Measurements from ENCODE around the gene ENOX1.

The ENOX1 gene

GRCh38 chr13:43267916-43268315 is 518.9 kb downstream of the ENOX1 start:
- no peak for DNase-seq (ENCODE audit: low read depth)
- TF ChIP-seq CTCF (conservative IDR thresholded peaks at IDR 0.05; ENCODE audit: control insufficient read depth, insufficient read depth, low read depth, low read length): no peak
- no peak overlapping the region for H3K4me3 ChIP-seq (ENCODE audit: control insufficient read depth, low read depth, low read length)

- H3K4me3 ChIP-seq (ENCODE audit: control insufficient read depth, low read depth, low read length): no peak overlapping the region
- TF ChIP-seq CTCF (conservative IDR thresholded peaks at IDR 0.05; ENCODE audit: control insufficient read depth, insufficient read depth, low read depth, low read length): no peak
- DNase-seq (ENCODE audit: low read depth): no peak
These were observed 519.7 kb downstream of the ENOX1 start for GRCh38 chr13:43266936-43267615.

GRCh38 chr13:43265028-43265427 is 521.7 kb downstream of the ENOX1 start:
- no peak for TF ChIP-seq CTCF (conservative IDR thresholded peaks at IDR 0.05; ENCODE audit: control insufficient read depth, insufficient read depth, low read depth, low read length)
- no peak for DNase-seq (ENCODE audit: low read depth)
- no peak overlapping the region for H3K4me3 ChIP-seq (ENCODE audit: control insufficient read depth, low read depth, low read length)

- no peak for DNase-seq (ENCODE audit: low read depth)
- TF ChIP-seq CTCF (conservative IDR thresholded peaks at IDR 0.05; ENCODE audit: control insufficient read depth, insufficient read depth, low read depth, low read length): no peak
- H3K4me3 ChIP-seq (ENCODE audit: control insufficient read depth, low read depth, low read length): no peak overlapping the region
These were observed 522.3 kb downstream of the ENOX1 start for GRCh38 chr13:43264458-43264857.

GRCh38 chr13:43263047-43263446 is 523.7 kb downstream of the ENOX1 start:
- H3K4me3 ChIP-seq (ENCODE audit: control insufficient read depth, low read depth, low read length): no peak overlapping the region
- no peak for TF ChIP-seq CTCF (conservative IDR thresholded peaks at IDR 0.05; ENCODE audit: control insufficient read depth, insufficient read depth, low read depth, low read length)
- no peak for DNase-seq (ENCODE audit: low read depth)

GRCh38 chr13:43260999-43261398 is 525.8 kb downstream of the ENOX1 start:
- peak; percentile 85 for DNase-seq (ENCODE audit: low read depth)
- H3K4me3 ChIP-seq (ENCODE audit: control insufficient read depth, low read depth, low read length): no peak overlapping the region
- no peak for TF ChIP-seq CTCF (conservative IDR thresholded peaks at IDR 0.05; ENCODE audit: control insufficient read depth, insufficient read depth, low read depth, low read length)

- no peak for TF ChIP-seq CTCF (conservative IDR thresholded peaks at IDR 0.05; ENCODE audit: control insufficient read depth, insufficient read depth, low read depth, low read length)
- DNase-seq (ENCODE audit: low read depth): peak; percentile 41
- H3K4me3 ChIP-seq (ENCODE audit: control insufficient read depth, low read depth, low read length): no peak overlapping the region
These were observed 528.0 kb downstream of the ENOX1 start for GRCh38 chr13:43258771-43259170.

Measured in fibroblast of mammary gland (primary cell).